ENCODE measurements around the gene SYPL1.
A peak's percentile ranks its signal among the peaks of the same experiment; 100 is the strongest.
"Not testable (repeated sequence)": the region's sequence is repeated elsewhere in the genome, so short reads cannot be mapped to it uniquely, and the experiment has no call there.

The SYPL1 gene

DNA sequence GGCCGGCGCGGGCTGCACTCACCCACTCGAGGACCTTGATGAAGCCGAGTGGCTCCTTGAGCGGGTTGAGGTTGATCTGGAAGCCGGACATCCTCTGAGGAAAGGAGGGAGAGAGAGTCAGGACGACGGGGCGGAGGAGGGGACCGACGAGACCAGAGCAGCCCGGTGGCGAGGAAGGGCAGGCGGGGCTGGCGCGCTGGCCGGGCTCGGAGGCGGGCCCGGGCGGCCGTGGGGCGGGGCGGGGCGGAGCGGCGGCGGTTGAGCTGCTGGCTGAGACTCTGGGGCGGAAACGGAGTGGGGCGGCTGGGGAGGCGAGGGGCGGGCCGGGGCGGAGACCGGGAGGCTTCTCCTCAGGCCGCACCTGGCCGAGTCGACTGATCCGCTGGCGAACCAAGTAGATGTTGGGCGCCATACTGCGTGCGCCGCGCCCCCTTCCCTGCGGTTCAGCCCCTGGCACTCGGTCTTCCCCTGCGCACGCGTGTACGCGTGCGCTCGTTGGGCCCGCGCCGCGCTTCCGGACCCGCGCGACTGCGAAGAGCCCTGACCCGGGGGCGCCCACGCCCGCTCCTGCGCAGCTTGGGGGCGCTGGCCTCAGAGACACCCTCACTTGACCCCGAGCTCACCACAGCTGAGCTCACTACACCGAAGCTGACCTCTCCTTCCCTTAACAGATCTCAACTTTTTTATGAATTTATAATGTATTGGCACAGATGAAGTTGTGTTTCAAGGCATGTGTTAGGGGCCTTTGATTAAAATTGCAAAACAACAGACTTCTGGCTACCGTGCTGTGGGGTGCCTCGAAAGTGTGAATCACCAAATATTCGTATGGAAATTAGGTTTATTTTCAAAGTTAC, at the start of gene SYPL1:
TSS of gene SYPL1 (minus strand) at position 195 of the 854 bp plus-strand sequence. CDS start at position 91, 104 bp downstream.
- DNase-seq (ENCODE audit: low read depth): peak; percentile 51

DNA sequence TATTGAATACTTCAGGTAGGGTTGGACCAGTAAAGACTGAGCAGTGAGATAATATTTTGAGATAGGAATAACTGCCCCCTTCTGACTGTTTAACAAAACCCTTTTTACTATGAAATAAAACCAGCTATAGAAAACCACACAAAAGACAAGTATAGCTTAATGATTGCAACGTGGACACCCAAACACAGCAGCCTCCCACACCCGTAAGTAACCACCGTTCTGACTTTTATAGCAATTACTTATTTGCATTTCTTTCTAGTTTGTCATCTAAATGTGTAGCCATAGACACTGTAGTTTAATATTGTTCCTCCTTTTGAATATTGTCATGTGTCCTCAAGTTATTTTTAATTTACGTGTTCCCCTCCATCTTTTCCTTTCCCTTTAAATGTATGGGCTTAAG, 42.9 kb upstream of the SYPL1 start:
- no peak for DNase-seq (ENCODE audit: low read depth)

DNA sequence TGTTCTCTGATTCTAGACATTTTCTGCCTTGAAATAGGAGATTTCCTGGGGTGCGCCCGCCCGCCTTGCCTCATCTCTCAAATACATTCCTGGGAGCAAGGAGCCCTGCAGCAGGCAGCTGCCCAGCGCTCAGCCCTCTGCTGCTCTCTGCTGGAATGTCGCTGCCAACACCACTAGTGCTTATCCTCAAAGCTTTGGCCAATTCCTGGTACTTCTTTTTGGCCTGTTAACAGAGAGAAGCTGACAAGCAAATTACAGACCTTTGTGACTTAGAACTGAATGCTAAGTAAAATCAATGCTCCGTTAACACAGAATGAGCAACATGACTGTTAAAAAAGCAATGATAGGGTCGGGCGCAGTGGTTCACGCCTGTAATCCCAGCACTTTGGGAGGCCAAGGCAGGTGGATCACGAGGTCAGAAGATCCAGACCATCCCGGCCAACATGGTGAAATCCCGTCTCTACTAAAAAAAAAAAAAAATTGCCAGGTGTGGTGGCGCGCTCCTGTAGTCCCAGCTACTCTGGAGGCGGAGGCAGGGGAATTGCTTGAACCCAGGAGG, 41.9 kb upstream of the SYPL1 start:
- DNase-seq (ENCODE audit: low read depth): peak; percentile 16

DNA sequence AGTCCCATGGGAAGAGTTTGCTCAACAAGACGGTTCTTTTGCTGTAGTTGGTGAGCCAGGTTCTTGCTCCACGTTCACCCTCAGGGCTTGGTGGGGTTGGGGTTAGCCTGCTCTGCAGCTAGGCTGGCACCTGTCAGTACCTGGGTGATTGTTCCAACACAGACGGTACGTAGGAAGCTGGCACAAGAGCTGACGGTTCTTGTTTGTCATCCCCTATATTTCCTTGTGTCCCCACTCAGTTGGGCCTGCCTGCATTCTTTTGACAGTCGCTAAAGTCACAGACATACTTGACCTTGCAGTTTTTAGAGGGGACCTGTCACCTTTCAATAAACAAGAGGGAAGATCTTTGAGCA, 40.2 kb upstream of the SYPL1 start:
- no peak for DNase-seq (ENCODE audit: low read depth)

DNA sequence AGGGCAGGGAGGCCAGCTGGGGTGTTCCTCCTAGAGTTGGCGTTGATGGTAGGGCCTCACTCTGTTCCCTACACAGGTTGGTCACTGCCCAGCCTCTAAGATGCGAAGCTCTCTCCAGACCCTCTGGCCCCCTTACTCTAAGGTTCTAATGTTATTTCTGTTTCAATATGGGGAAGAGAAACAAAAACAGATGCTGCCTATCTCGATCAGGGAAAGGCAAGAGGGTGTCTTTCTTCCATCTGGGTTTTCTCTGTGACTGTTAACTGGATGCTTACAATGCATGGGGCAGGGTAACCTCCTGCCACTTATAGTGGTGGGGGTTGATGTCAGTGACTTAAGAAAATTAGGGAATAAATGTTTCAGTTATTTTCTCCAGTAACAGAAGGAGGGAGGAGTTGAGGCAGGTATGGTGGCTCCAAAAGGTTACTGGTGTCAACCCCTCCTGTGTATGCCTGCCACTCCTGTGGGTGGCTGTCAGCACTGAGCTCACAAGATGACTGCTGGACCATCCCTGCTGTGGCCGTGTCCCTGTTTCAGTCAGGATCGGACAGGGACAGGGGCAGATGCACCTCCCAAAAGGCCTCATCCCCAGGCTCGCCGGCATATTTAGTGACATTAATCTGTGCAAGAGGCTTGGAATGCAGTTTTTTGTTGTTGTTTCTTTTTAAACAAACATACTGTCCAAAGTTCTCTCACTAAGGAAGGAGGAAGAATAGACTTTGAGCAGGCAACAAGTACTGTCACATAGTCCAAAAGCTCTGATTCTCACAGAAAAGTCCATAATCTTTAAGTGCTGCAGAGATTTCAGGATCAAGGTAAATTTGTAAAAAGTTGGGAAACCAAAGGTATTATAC, 39.6 kb upstream of the SYPL1 start:
- DNase-seq (ENCODE audit: low read depth): no peak

DNA sequence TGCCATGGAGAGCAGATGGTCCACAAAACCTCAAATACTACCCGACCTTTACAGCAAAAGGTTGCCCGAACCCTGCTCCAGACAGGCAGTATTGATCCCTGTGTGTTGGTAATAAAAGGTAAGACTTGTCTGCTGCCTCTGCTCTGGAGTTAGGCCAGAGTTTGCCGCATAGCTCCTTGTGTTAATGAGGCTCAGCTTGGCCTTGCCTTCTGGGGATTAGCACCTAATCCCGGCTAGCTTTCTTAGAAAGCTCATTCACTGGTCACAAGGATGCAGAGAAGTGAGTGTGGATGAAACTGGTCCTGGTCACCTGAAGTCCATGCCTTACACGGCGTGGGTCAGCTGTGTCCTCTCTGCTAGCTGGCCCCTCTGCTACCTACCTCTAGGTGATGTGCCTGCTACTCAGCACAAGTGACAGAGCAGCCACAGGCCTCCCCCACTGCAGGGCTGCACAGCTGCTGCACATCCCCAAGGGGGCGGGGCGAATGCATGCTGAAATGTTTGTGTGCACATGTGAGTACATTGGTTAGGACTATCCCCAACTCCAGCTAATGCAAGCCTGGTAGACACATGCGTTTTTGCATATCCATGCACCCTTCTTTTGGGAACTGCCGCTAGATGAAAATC, 31.7 kb upstream of the SYPL1 start:
- DNase-seq (ENCODE audit: low read depth): no peak

DNA sequence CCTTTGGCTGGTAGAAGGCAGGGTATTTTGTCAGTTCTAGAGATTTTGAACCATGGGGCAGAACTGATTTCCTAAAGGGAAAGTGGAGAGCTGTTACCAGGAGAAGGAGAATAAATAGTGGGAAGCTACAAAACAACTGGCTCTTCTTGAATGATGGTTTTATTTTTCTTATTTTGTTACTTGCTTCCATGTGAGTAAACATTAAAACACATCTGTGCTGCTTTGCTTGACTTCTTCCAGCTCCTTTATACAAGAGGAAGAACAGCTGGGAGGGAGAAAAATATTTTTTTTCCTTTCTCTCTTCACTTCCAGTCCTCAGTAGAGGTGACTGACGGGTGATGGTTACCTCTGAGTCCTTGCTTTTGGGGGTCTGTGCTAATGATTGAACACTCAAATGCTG, 30.0 kb upstream of the SYPL1 start:
- no peak for DNase-seq (ENCODE audit: low read depth)

DNA sequence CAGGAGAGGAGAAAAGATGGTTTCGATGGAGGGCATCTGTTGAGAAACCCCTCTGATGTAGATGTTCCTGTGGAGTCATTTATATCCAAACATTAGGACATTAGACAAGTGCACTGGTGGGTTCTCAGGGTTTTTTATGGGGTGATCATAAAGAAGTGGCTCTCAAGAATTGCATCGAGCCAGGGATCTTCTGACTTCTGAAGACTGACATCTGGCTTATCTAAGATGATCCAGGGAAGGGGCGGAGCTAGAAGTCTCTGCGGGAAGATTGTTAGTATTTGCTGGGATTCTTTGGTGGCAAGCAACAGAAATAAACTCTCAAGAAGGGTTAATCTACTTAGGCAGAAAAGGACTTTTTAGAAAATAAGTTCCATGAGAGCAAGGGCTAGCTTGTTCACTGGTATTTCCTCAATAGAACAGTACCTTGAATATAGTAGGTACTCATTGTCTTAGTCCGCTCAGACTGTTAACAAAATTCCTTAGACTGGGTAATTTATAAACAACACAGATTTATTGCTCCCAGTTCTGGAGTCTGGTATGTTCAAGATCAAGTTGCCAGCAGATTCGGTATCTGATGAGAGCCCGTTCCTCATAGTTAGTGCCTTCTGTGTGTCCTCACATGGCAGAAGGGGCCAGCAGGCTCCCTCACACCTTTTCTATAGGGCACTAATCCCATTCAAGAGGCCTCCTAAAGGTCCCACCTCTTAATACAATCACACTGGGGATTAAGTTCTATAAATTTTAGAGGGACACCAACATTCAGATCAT, 28.5 kb upstream of the SYPL1 start:
- no peak for DNase-seq (ENCODE audit: low read depth)

DNA sequence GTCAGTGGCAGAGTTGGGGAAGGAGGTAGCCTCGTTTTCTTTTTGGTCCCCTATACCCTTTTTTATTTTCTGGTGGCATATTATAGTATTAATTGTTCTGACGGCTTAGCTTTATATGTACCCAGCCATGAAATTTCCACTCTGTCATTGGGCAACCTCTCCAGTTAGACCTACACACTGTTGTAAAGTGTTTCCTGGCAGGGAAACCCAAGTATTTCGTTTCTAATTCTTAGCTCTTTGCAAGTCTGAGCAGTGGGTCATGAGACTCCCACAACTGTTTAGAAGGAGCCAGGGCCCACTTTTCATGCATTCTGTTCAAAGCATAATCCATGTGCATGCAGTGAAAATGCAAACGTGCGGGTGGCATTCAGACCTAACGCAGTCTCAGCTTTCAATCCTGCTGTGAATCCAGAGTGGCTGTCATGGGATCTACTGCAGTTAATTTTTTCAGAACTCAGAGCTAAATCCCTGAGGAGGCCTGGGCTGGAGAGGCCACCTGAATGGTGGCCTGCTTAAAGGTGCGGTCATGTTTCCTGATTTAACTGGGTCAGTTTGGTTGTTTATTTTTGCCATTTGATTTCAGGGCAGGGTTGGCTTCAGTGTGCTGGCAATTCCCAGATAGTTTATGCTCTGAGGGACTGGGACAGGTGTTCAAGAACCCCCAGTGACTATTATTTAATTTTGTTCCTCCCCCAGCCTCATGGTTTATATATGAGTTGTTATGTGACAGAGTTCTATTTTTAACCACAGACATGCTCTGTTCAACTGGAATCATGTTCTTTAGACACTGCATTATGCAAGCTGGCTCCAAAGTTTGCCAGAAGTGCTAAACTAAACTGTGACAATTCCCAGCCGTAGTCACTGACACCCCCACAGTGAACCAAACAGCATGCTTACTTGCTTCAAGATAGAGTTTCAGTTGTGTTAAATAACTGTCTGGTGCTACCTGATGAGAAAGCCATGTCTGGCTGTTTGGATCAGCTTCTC, 27.4 kb upstream of the SYPL1 start:
- no peak for DNase-seq (ENCODE audit: low read depth)

DNA sequence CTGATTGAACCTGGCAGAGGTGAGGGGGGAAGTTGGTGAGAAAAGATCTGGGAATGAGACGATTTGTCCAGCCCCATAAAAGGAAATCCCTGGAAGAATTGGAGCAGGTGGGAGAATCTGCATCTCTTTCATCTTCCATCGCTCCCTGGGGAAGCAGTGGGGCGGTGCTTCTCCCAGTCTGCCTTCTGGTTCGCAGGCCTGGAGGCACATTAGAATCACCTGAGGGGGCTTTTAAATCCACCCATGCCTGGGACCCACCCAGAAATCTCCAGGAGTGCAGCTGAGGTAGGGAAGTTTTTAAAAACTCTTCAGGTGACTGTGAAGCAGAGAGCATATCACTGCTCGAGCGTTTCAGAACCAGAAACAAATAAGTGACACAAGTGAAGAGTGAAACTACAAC, 26.7 kb upstream of the SYPL1 start:
- no peak for DNase-seq (ENCODE audit: low read depth)

DNA sequence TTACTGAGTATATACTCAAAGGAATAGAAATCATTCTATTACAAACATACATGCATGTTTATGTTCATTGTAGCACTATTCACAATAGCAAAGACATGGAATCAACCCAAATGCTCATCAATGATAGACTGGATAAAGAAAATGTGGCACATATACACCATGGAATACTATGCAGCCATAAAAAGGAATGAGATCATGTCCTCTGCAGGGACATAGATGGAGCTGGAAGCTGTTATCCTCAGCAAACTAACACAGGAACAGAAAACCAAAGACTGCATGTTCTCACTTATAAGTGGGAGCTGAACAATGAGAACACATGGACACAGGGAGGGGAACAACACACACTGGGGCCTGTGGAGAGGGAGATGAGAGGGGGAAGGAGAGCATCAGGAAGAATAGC, 26.1 kb upstream of the SYPL1 start:
- not testable (repeated sequence) for DNase-seq (ENCODE audit: low read depth)

DNA sequence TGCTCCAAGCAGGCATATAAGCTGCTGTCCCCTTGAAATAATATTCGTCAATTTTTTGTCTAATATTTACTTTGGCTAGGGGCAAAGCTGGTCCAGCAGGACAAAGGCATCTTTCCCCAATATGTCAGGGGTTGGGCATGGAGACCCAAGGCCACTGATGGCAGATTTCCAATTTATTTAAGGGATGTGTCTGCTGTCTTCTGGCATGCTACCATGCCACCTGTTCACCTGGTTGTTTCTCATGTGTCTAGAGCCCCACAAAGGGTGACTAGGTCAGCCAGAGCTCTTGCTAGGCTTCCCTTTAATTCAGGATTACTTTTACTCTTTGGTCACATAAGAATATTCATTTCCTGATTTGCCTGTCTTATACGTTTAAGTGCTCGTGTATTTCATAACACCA, 22.1 kb upstream of the SYPL1 start:
- no peak for DNase-seq (ENCODE audit: low read depth)

DNA sequence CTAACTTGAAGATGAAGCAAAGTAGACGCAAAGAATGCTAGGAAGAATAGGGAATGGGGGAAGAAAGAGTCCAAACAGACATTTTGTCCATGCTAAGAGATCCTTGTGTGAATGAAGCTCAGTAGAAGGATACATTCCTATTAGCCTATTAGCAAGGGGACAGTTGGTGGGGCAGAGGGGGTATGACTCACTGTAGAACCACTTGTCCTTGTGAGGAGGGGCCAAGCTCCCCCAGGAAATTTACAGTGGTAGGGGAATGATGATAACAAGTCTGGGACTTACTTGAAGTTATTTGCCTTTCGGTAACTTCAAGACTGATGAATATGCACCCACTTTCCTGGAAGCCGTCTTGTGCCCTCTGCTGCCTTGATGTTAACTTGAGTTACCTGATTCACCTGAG, 17.2 kb upstream of the SYPL1 start:
- no peak for DNase-seq (ENCODE audit: low read depth)

DNA sequence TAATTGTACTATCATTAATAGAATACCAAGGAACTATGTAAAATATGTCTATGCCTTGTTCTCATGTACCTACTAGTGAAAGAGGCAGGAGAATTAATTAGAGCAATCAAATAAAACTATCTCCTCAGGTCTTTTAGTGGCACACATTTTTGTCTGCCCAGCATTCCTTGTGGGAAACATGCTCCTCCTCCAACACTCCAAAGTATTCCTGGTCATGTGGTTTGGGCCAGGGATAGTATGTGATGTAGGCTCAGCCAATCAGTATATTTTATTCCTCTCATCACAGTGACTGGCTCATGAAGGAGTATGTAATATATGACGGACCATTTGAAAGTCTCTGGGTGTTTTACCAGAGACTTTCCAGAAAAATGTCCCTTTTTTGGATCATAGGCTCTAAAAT, 16.7 kb upstream of the SYPL1 start:
- DNase-seq (ENCODE audit: low read depth): no peak

DNA sequence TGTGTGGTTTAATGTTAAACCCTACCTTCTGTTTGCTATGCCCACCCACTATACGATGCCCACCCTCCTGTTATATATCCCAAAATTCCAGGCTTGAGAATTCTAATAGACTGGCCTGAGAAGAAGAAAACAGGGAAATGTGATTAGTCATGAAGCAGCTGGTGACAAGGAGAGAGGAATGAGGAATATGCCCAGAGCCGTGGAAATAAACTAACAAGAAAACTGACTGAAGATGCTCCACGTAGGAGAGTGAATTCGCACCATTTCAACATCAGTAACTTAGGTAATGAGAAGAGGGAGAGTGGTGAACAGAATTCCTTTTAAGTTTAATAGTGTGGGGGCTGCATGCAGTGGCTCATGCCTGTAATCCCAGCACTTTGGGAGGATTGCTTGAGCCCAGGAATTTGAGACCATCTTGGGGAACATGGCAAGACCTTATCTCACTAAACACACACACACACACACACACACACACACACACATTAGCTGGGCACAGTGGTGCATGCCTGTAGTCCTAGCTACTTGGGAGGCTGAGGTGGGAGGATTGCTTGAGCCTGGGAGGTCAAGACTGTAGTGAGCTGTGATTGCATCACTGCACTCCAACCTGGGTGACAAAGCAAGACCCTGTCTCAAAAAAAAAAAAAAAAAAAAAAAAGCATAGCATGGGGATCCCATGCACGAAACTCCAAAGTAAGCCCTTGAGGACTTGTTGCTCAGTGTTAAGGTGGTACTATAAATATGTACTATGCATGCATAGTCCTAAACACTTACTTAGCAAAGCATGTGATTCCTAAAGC, 16.1 kb upstream of the SYPL1 start:
- no peak for DNase-seq (ENCODE audit: low read depth)

DNA sequence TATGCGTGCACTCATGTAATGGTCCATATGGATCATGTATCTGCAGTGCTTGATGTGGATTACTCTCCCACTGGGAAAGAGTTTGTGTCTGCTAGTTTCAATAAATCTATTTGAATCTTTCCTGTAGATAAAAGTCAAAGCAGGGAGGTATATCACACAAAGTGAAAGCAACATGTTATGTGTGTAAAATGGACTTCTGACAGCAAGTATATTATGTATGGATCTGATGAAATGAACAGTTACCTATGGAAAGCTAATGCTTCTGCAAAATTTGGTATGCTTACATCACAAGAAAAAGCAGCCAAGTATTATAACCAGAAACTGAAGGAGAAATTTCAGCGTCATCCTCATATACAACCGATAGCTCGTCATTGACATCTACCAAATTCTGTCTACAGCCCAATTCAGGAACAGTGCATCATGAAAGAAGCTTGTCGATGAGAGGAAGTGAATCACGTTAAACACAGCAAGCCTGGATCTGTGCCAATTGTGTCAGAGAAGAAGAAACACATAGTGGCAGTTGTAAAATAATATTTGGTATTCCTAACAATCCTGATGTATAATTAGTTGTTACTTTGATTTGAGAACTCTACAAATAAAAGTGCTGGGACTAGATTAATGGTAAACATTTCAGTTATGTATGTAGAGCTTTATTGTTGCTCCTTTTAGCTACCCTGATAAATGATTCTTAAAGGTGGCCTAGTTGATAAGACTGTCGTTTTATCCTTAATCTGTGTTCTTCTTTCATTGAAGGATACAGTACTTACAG, 14.2 kb upstream of the SYPL1 start:
- no peak for DNase-seq (ENCODE audit: low read depth)

DNA sequence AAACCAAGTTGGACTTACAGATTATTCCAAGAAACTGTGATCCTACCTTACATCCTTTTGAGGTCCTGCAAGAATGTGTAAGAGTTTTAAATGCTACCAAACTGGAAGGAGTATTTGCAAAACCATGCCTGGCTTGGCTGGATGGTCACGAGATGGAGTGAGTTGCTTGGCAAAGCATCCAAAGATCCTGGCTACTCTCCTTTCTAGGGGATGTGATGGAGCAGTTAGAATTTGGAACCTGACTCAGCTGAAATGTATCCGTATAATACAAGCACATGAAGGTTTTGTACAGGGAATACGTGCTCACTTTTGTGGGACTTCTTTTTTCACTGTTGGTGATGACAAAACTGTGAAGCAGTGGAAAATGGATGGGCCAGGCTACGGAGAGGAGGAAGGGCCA, 13.3 kb upstream of the SYPL1 start:
- no peak for DNase-seq (ENCODE audit: low read depth)

DNA sequence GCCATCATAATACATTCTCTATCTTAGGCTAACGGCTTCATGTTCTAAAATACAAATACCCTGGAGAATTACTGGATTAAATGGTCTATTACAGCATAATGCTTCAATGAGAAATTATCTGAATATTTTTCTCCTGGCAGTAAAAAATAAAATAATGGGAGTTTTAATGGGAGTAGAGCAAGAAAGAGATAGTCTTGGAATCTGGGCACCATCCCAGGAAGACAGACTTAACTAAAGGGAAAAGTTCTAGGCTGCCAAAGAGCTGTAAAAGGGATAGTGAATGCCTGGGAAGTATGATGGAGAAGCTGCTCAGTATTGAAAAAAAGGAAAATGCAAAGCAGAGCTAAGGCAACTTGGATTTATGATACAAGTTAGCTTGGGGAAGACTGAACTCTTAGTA, 12.1 kb upstream of the SYPL1 start:
- DNase-seq (ENCODE audit: low read depth): no peak

DNA sequence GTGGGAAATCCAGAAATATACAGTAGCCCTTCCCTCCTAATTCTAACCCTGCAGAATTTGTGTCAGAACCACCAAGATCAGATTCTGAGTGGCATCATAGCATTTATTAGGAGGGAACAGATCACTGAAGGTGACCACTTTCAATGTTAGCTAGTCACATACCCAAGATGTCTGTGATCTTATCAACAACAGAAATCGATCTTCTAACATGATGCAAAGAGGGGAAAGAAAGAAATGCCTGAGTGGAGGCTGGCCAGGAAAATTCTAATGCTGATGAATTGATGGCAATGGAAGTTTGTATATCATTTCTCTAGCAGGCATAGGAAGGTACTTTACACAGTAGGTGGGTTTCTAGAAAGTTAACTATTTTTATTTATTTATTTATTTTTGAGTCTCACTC, 10.6 kb upstream of the SYPL1 start:
- no peak for DNase-seq (ENCODE audit: low read depth)

Data from GM04503 (cell line).